Pulmonary artery endothelial cell (primary cell): ENCODE measurements around the gene TCF3. TPM values are rescaled to one million over a fixed set of nuclear protein-coding genes. Genes with fewer than 3 reads are reported as not detected.

ENCODE experiments used
- DNase-seq: peaks from one replicate; pipeline ENCODE4 v3.0.0-alpha.2; 2011; ENCODE audit warnings: low read depth, low spot score
- total RNA-seq: library from RNA; depleted of rRNA; stranded (reverse); fragments of >200 nt; gene quantifications from 2 replicates; pipeline ENCODE4 v1.2.3, GENCODE V29; 2014

The TCF3 gene
- total RNA-seq, 1 donor from 2014 or later, result 150 TPM

GRCh38 chr19:1587872-1588271, 64.5 kb downstream of the TCF3 start:
- DNase-seq, result no peak

DNA sequence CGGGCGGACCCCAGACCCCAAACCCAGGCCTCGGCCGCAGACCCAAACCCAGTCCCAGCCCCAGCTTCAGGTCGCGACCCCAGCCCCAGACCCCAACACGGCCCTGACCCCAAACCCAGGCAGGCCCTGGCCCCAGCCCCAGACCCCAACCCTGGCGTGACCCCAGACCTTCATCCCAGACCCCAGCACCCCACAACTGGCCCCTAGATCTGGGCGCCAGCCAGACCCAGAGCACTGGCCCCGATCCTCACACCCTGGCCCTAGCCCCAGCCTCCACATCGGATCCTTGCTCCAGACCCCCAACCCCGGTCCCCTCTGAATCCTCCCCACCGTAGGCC, 67.2 kb downstream of the TCF3 start:
- DNase-seq, result no peak

DNA sequence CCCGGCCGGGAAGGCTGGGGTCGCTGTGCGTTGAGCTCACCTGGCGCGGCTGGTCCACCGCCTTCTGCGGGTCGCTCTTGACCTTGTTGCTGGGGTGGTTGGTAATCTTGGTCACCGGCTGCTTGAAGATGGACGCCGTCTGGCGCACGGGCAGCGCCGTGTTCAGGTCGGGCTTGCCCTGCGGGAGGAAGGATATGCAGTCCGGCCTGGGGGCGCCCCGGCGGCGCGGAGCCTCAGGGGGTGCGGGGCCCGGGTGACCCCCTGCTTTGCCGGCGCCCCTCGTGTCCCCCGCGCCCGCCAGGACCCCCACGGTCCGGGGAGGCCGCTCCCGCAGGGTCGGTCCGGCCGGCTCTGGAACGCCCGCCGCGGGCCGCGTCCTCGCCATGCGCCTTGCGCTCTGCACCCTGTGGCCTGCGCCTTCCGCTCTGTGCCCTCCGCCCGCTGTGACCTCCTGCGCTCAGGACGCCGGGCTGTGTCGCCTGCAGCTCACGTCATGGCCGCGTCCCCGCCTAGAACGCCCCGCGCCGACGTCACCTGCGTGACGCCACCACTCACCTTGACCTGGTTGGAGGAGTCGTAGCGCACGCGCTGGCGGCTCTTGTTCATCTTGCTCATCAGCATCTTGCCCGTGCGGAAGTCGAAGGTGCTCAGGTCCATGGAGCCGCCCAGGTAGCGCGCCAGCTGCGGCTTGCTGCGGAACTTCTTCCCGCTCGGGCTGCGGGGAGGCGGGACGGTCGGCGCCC, 67.7 kb downstream of the TCF3 start:
- no peak for DNase-seq

DNA sequence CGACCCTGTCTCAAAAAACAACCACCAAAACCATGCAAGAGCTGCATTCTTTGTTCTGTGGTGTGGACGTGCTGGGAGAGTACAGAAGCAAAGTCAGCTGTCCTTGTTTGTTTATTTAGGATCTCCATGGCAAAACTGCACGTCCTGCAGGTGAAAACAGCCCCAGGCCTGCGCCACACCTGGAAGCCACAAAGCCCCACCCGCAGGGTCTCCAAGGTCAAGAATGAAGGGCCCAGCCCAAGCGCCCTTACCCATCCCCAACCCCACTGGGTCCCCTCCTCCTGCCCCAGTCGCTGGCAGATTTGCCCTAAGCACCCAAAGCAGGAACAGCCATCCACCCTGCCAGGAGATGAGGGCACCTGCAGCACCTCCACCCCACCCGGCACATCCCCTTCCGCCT, 70.2 kb downstream of the TCF3 start:
- DNase-seq, result no peak

- no peak for DNase-seq
These were observed 71.5 kb downstream of the TCF3 start for GRCh38 chr19:1580957-1581356.

DNA sequence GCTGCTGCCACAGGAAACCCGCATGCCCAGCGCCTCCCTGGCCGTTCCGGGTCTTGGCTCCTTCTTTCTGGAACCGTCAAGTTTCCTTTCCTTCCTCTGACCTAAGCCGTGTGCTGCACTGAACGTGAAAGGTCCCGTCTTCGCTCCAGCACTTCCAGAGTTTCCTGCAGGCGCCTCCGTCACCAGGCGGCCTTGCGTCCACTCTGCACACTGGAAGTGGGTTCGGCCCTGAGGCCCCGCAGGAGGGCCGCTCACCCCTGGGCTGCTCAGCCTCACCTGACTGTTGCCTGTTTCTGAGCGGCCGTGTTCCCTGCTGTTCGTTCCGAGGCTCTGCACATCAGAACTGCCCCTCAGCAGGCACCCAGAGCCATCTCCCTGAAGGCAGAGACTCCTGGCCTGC, 72.0 kb downstream of the TCF3 start:
- DNase-seq, result no peak

- no peak for DNase-seq
These were observed 73.2 kb downstream of the TCF3 start for GRCh38 chr19:1579222-1579621.

DNA sequence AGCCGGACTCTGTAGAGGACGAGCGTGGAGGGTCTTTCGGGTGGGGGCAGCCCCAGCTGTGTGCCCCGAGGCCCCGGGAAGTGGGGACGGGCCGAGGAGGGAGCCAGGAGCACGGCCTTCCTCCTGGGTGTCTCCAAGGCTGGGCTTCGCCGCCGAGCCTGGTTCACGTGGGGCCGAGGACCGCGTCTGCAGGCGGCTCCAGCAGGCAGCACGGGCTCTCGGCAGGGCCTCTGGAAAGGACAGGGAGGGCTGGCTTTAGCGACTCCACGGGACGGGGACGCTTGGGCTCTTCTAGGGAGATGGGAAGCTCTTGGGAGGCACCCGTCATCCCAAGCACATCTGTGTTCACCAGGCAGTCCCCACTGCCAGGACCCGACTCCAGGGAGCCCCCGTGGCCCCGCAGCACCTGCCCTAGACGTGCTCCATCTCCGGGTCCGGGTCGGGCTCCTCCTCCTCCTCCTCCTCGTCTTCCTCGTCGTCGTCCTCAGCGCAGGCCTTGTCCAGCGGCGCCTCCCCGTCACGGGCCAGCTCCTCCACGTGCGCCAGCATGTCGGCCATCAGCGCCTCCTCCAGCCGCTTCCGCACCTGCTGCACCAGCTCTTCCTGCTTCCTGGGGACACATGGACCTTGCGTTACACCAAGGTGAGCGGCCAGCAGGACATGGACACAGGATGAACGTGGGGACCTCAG, 74.3 kb downstream of the TCF3 start:
- no peak for DNase-seq

DNA sequence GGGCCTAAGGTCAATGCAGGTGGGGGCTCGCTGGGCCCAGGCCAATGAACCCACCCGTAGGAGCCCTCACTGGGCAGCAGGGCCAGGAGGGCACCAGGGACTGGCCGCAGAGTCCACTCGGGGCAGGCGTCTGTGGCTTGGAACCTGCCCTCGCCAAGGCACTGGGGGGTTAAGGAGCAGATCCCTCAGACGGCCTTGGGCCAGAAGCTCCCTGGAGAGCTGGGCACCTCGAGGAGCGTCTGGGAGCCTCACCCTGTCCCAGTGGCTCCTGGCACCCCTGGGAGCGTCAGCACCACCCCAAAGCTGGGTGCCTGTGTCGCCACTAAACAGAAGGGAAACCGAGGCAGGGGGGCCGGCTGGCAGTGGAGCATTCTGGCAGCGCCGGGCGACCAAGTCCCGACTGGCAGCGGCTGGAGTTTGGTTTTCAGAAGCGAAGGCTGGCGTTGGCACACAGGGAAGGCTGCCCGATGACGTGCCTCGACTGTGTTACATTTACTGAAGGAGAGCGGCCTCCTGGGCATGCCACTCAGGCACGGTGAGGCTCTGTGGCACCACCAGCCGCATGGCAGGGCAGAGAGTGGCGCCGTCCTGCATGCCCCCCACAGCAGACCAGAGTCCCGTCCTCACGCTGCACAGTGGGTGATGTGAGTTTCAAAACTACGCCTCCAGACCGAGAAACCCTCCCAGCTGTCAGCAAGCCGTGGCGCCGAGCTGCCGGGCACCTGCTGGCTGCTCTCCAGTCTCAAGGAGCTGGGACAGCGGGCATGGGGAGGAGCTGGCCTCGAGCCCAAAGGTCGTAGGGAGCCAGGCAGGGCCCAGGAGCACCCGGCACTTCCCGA, 75.1 kb downstream of the TCF3 start:
- no peak for DNase-seq

GRCh38 chr19:1576242-1577089, 75.9 kb downstream of the TCF3 start:
- DNase-seq, result no peak

GRCh38 chr19:1575323-1576241, 76.8 kb downstream of the TCF3 start:
- DNase-seq, result no peak

DNA sequence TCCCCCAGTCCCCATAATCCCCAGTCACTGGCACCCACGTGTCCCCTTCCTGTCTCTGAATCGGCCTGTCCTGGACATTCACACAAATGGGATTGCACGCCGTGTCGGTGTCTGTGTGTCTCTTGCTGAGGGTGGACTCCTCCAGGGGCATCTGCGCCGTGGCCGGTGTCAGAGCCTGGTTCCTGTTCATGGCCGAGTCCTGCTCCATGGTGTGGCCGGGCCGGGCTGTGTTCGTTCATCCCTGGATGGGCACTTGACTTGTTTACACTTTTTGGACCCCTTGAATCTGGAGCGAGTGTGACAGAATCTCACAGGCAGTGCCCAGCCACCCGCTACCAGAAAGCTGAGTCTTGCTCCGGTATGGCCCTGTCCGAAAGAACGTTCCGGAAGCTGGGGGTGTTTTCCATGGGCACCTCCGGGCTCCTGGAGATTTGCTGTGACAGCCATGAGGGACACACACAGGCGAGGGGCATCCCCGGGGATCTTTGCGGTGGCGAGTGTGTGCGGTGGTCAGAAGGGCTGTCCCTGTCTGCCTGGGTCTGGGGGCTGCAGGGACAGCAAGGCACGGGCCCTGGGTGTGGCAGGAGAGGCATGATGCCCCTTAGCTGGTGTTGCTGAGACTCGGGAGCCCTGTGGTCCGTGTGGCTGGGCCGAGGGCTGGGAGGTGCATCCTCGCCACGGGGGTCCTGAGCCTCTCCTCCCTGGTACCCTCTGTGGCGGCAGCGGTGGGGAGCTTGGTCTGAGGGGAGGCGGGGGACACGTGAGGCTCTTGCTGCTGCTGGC, 77.9 kb downstream of the TCF3 start:
- DNase-seq, result no peak

- no peak for DNase-seq
These were observed 79.6 kb downstream of the TCF3 start for GRCh38 chr19:1572795-1573194.

GRCh38 chr19:1571358-1571757, 81.1 kb downstream of the TCF3 start:
- no peak for DNase-seq

- no peak for DNase-seq
These were observed 81.6 kb downstream of the TCF3 start for GRCh38 chr19:1570836-1571235.

GRCh38 chr19:1569997-1570396, 82.4 kb downstream of the TCF3 start:
- DNase-seq, result no peak

DNA sequence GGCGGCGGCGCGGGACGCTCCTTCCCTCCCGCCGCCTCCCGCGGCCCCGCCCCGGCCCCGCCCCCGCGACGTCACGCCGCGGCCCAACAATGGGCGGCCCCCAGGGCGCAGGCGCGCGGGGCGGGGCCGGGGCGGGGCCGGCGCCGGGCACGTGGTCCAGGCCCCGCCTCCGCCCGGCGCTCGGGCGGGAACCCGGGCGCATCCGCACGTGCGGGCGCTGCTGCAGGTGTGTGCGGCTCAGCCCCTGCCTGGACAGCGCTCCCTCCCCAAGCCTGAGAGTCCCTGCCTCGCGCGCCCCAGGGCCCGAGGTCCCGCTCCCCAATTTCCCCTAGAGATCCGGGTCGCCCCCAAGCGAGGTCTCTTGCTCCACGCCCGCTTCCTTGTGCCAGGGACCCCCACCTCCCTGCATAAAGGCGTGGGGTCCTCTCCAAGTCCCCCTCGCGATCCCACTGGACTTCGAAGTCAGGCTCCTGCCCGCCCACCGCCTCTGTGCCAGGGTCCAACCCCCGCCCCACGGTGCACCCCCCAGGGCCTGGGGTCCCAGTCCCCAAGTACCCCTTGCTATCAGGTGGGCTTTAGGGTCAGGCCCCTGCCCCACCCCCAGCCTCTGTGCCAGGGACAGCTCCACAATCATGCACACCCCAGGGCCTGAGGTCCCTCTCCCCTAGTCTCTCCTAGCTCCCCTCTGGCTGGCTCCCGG, 83.9 kb downstream of the TCF3 start, which contains the start of gene MEX3D:
Gene MEX3D (minus strand): TSS at position 6 of the 700 bp plus-strand sequence. CDS start 267 bp downstream, outside the sequence.
- no peak for DNase-seq

- no peak for DNase-seq
These were observed 84.6 kb downstream of the TCF3 start for GRCh38 chr19:1567848-1568227.
